Gastrocnemius medialis (tissue), 4 donors: ENCODE data around the gene NCBP1. TPM values are rescaled to one million over a fixed set of nuclear protein-coding genes. Genes with fewer than 3 reads are reported as not detected.
"Not testable (repeated sequence)": the region's sequence is repeated elsewhere in the genome, so short reads cannot be mapped to it uniquely, and the experiment has no call there.

Experiments
- ATAC-seq, 2 donors: fragments of 150-250 bp; one replicate each; pipeline ENCODE4 v1.9.1; 2016
- DNase-seq, 2 donors: peaks; one replicate each; pipeline ENCODE4 v3.0.0-alpha.2; 2019
- H3K27ac ChIP-seq, 4 donors: fragments of 200-600 bp; sonication (generic); 1 replicate in 1 of 4; 2 replicates in 3 of 4; pipeline ENCODE4 v1.5.1; 2016 to 2018; ENCODE audit warnings: mild to moderate bottlenecking in 2 of 4, moderate library complexity in 1 of 4
- H3K27me3 ChIP-seq, 3 donors: fragments of 200-600 bp; sonication (generic) in 2 of 3; 1 replicate in 1 of 3; 2 replicates in 2 of 3; pipeline versions ENCODE4 v1.5.1 to v1.6.0; 2016 to 2019; ENCODE audit warnings: mild to moderate bottlenecking in 1 of 3, moderate library complexity in 1 of 3
- H3K36me3 ChIP-seq, 2 donors: fragments of 200-600 bp; sonication (generic) in 1 of 2; one replicate each; pipeline ENCODE4 v1.5.1; 2017 to 2018
- H3K4me1 ChIP-seq, 2 donors: fragments of 200-600 bp; sonication (generic) in 1 of 2; one replicate each; pipeline ENCODE4 v1.5.1; 2016 to 2017; ENCODE audit warnings: mild to moderate bottlenecking in 2 of 2
- H3K4me3 ChIP-seq, 4 donors: fragments of 200-600 bp; sonication (generic) in 3 of 4; 1 replicate in 1 of 4; 2 replicates in 3 of 4; pipeline ENCODE4 v1.5.1; 2016 to 2019; ENCODE audit warnings: mild to moderate bottlenecking in 2 of 4
- H3K9me3 ChIP-seq, 3 donors: fragments of 200-600 bp; sonication (generic) in 2 of 3; 1 replicate in 1 of 3; 2 replicates in 2 of 3; pipeline ENCODE4 v1.5.1; 2016 to 2019
- POLR2A ChIP-seq, 2 donors: fragments of 450-650 bp; IDR thresholded peaks; one replicate each; pipeline ENCODE4 v1.6.1; 2017; ENCODE audit warnings: antibody characterized with exemption in 2 of 2, mild to moderate bottlenecking in 2 of 2, moderate library complexity in 2 of 2
- in situ Hi-C, 4 donors: fragments of 200-750 bp; cut with MboI; loops; one replicate each; pipeline versions ENCODE4 v1.15.0 to v1.8.0; 2017; ENCODE audit warnings: low sequenced_read_pairs in 4 of 4
- intact Hi-C: fragments of 100-400 bp; cut with DNase I; formaldehyde crosslinking; loops from one replicate; pipeline ENCODE4 v1.15.1; 2023; ENCODE audit warnings: low total_unique reads
- total RNA-seq, 4 donors: library from RNA; depleted of rRNA; stranded (reverse); fragments of >200 nt; gene quantifications; one replicate each; pipeline versions ENCODE4 v1.1.0 to v1.2.3, GENCODE V29; 2016
- TF ChIP-seq, protein P1 (sequence below), 5 experiments: fragments of 450-650 bp in 3 of 5; fragments of 200-600 bp in 2 of 5; sonication (generic) in 2 of 5; IDR thresholded peaks in 4 of 5; conservative IDR thresholded peaks in 1 of 5; 1 replicate in 4 of 5; 2 replicates in 1 of 5; pipeline ENCODE4 v1.5.1; 2016 to 2019; ENCODE audit warnings: antibody characterized with exemption in 5 of 5, mild to moderate bottlenecking in 3 of 5, moderate library complexity in 3 of 5

The NCBP1 gene
- total RNA-seq, 4 donors from 2014 or later = 8.2 to 17.2 (median 15.7) TPM

GRCh38 chr9:97604901-97605645 lies 28.5 kb upstream of the NCBP1 start:
- Histone ChIP-seq H3K27ac (peak overlapping the region; percentile 83 to 90 (median 88)), H3K36me3 (peaks cover 0 to 42% of the 10 kb centered on the region in 2 donors), H3K4me1 (peaks cover 45 to 49% of the 10 kb centered on the region in 2 donors), H3K4me3 (no peak overlapping the region), H3K27me3 (no peaks in the 10 kb centered on the region), H3K9me3 (no peaks in the 10 kb centered on the region)
- in situ Hi-C loops = loop anchor here in 1 of 4 donors (25.0 kb wide), 1 partner anchor 743 kb away; the partner anchor contains the start of gene ZNF782
- TF ChIP-seq POLR2A (IDR thresholded peaks at IDR 0.05) = no peak
- TF ChIP-seq, protein P1, sequence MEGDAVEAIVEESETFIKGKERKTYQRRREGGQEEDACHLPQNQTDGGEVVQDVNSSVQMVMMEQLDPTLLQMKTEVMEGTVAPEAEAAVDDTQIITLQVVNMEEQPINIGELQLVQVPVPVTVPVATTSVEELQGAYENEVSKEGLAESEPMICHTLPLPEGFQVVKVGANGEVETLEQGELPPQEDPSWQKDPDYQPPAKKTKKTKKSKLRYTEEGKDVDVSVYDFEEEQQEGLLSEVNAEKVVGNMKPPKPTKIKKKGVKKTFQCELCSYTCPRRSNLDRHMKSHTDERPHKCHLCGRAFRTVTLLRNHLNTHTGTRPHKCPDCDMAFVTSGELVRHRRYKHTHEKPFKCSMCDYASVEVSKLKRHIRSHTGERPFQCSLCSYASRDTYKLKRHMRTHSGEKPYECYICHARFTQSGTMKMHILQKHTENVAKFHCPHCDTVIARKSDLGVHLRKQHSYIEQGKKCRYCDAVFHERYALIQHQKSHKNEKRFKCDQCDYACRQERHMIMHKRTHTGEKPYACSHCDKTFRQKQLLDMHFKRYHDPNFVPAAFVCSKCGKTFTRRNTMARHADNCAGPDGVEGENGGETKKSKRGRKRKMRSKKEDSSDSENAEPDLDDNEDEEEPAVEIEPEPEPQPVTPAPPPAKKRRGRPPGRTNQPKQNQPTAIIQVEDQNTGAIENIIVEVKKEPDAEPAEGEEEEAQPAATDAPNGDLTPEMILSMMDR (IDR thresholded peaks at IDR 0.05 in 4 of 5, conservative IDR thresholded peaks at IDR 0.05 in 1 of 5) = no peak
- ATAC-seq (no peak), DNase-seq (peak in 1 of 2 donors; percentile 36)
- intact Hi-C loops = no loop called here

GRCh38 chr9:97615439-97616072 lies 18.1 kb upstream of the NCBP1 start:
- Histone ChIP-seq H3K27ac (peak overlapping the region in 1 of 4 donors; percentile 39), H3K27me3 (no peaks in the 10 kb centered on the region), H3K36me3 (peaks cover 3 to 38% of the 10 kb centered on the region in 2 donors), H3K4me3 (no peak overlapping the region), H3K4me1 (peaks cover 0 to 8% of the 10 kb centered on the region in 2 donors), H3K9me3 (no peaks in the 10 kb centered on the region)
- intact Hi-C loops (loop anchor here (1.0 to 5.0 kb wide), 3 partner anchors 114 to 203 kb away; partner anchors contain the start of genes TDRD7 and TMOD1), in situ Hi-C loops (loop anchor here (5.0 to 25.0 kb wide), 2 partner anchors 148 to 753 kb away; partner anchors contain the start of gene ZNF782 (in 1 of the 4))
- peak in 1 of 2 donors; percentile 64 for DNase-seq
- TF ChIP-seq, protein P1 (IDR thresholded peaks at IDR 0.05 in 4 of 5, conservative IDR thresholded peaks at IDR 0.05 in 1 of 5) = peak; percentile 83 to 87 (median 86)
- TF ChIP-seq POLR2A (IDR thresholded peaks at IDR 0.05) = no peak
- ATAC-seq = peak; percentile 64 to 79

DNA sequence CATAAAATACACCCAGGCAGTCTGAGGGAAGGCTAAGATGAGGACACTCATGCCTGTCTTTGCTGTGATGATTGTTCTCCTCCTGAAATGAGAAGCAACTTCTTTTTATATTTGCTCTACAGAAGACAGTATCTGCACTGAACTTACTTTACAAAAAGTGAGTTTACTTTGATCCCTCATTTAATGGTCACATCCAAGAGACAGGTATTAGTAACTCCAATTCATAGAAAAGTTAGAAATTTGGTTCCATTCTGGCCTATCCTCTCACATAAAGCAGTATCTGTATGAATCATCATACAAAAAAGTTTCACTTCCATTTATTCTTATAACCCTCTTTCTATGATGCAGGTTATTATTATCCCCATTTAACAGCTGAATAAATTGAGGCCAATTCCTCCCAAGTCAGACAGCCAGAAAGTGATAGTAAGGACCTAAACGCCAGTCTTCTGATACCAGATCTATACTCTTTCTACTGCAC lies 15.6 kb upstream of the NCBP1 start:
- Histone ChIP-seq H3K4me1 (peaks cover 0 to 8% of the 10 kb centered on the region in 2 donors), H3K4me3 (no peak overlapping the region), H3K27ac (no peak overlapping the region), H3K36me3 (peaks cover 0 to 33% of the 10 kb centered on the region in 2 donors), H3K27me3 (no peaks in the 10 kb centered on the region), H3K9me3 (no peaks in the 10 kb centered on the region)
- no peak for DNase-seq
- TF ChIP-seq, protein P1 (IDR thresholded peaks at IDR 0.05 in 4 of 5, conservative IDR thresholded peaks at IDR 0.05 in 1 of 5) = no peak
- TF ChIP-seq POLR2A (IDR thresholded peaks at IDR 0.05) = no peak
- ATAC-seq = no peak
- in situ Hi-C loops (loop anchor here (5.0 to 25.0 kb wide), 2 partner anchors 151 to 756 kb away; partner anchors contain the start of gene ZNF782 (in 1 of the 4)), intact Hi-C loops (loop anchor here (5.0 kb wide), 1 partner anchor 206 kb away; the partner anchor contains the start of gene TDRD7)

- ATAC-seq, H3K4me1 ChIP-seq, intact Hi-C loops, H3K9me3 ChIP-seq, H3K27ac ChIP-seq, H3K27me3 ChIP-seq, H3K4me3 ChIP-seq, DNase-seq: not testable (repeated sequence)
- H3K36me3 ChIP-seq = peaks cover 0 to 47% of the 10 kb centered on the region in 2 donors
- in situ Hi-C loops = loop anchor here in 2 of 4 donors (5.0 to 25.0 kb wide), 2 partner anchors 203 to 758 kb away; partner anchors contain the start of gene ZNF782 (in 1 of the 2)
These were observed 13.6 kb upstream of the NCBP1 start for GRCh38 chr9:97620063-97620462.

DNA sequence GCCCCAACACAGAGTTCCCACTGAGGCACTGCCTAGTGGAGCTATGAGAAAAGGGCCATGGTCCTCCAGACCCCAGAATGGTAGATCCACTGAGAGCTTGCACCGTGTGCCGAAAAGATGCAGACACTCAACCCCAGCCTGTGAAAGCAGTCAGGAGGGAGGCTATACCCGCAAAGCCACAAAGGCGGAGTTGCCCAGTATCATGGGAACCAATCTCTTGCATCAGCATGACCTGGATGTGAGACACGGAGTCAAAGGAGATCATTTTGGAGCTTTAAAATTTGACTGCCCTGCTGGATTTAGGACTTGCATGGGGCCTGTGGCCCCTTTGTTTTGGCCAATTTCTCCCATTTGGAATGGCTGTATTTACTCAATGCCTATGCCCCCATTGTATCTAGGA lies 11.1 kb upstream of the NCBP1 start:
- DNase-seq, H3K4me3 ChIP-seq, H3K27me3 ChIP-seq, H3K9me3 ChIP-seq, H3K27ac ChIP-seq, intact Hi-C loops, ATAC-seq: not testable (repeated sequence)
- Histone ChIP-seq H3K4me1 (peaks cover 9 to 20% of the 10 kb centered on the region in 2 donors), H3K36me3 (peaks cover 0 to 44% of the 10 kb centered on the region in 2 donors)
- in situ Hi-C loops = loop anchor here in 2 of 4 donors (5.0 to 25.0 kb wide), 2 partner anchors 205 to 760 kb away; partner anchors contain the start of gene ZNF782 (in 1 of the 2)
